Left ventricle myocardium superior (tissue), 1 donor: Measurements from ENCODE around the gene LAX1. TPM values are rescaled to one million over a fixed set of nuclear protein-coding genes. Genes with fewer than 3 reads are reported as not detected.
"Not testable (repeated sequence)": the region's sequence is repeated elsewhere in the genome, so short reads cannot be mapped to it uniquely, and the experiment has no call there.

Source experiments
- ATAC-seq: fragments of 200-7000 bp; cut with Tn5 transposase; one replicate; pipeline ENCODE4 v1.9.1; 2020; ENCODE audit warnings: mild to moderate bottlenecking, moderate library complexity
- DNase-seq: peaks from one replicate; pipeline ENCODE4 v3.0.0-alpha.2; 2020
- intact Hi-C: fragments of 100-400 bp; cut with micrococcal nuclease; formaldehyde crosslinking; loops from one replicate; pipeline ENCODE4 v1.11.0; 2022
- long read RNA-seq: library from polyadenylated mRNA; unstranded; transcript quantifications from one replicate; pipeline ENCODE4 v2.0.0, GENCODE V29; 2021
- total RNA-seq: library from RNA; stranded (reverse); fragmentation: NEBNext Ultra II Directional; extraction: Animal tissue kit (Norgen Biotek cat#: 25700); gene quantifications from one replicate; pipeline ENCODE4 v1.2.1, GENCODE V29; 2021
- donor health status: DM: no; HTN: yes; CAD: no; lungs with severe emphysema.

LAX1 gene, protein sequence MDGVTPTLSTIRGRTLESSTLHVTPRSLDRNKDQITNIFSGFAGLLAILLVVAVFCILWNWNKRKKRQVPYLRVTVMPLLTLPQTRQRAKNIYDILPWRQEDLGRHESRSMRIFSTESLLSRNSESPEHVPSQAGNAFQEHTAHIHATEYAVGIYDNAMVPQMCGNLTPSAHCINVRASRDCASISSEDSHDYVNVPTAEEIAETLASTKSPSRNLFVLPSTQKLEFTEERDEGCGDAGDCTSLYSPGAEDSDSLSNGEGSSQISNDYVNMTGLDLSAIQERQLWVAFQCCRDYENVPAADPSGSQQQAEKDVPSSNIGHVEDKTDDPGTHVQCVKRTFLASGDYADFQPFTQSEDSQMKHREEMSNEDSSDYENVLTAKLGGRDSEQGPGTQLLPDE
- total RNA-seq: 0.37 TPM
- long read RNA-seq: 0 reads

GRCh38 chr1:203765029-203765837 lies at the start of gene LAX1:
Gene LAX1, plus strand, starts transcription at chr1:203765183. Its CDS starts 383 bp downstream, at chr1:203765566.
- no peak for ATAC-seq
- intact Hi-C loops: no loop called here

GRCh38 chr1:203717120-203717519 lies 47.9 kb upstream of the LAX1 start:
- DNase-seq (no peak), ATAC-seq (no peak)
- intact Hi-C loops: no loop called here

More at GRCh38 chr1:203765029-203765837, at the start of gene LAX1:
- DNase-seq: no peak

- intact Hi-C loops: no loop called here
- DNase-seq: no peak
- no peak for ATAC-seq
Observed at GRCh38 chr1:203720242-203720641, 44.7 kb upstream of the LAX1 start.

GRCh38 chr1:203722909-203723308 lies 42.1 kb upstream of the LAX1 start:
- no peak for DNase-seq
- no peak for ATAC-seq
- intact Hi-C loops: no loop called here

DNA sequence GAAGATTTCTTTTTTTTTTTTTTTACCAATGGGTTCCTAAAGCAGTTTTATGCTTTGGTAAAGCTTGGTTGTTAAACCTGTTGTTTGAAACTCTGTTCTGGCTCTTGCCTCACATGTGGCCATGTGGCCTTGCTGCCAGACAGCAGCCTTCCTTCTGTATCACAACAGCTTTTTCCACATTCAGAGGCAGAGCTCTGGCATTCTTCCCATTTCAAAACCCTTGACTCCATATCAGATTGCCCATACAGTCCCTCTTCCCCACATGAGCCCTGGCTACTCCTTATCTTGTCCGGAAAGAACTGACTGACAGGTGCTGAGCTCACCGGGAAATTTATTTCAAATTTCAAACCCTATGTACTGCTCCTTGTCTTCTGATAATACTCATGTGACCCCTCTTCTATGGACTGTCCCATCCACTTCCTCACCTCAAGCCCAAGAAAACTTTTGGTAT lies 38.5 kb upstream of the LAX1 start:
- DNase-seq: no peak
- ATAC-seq: peak; percentile 44
- intact Hi-C loops: no loop called here

DNA sequence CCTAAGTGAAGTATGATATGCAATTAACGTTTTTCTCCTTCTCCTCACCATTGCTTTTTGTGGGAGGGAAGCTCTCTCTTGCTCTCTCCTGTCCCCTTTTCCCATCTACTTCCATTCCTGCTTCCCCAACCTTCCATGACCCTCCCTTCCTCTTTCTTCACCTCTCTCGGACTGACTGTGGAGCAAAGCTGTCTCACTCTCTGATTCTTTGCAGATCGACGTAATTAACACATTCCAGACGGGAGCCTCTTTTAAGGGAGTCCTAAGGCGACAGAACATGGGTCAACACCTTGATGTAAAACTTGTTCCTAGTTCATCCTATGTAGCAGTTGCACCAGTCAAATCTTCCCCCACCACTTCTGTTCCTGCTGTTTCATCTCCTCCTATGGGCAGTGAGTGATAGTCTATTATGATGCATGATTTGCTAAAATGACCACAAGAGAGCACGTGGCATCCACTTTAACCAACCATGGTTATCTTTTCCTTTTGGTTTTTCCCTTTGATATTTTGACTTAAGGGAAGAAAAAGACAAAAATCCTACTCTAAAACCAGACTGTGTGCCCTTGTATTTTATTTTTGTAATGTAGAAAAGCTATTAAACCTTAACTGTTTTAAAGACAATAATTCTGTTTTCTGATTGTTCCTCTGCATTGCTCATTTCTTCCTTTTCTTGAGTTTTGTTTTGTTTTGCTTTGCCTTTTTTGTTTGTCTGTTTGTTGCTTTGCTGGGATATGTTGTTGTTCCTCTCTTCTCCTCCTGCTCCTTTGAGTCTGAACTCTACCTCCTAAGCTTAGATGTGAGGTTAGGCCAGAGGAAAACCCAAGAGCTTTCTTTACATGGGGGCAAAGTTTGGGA lies 31.7 kb upstream of the LAX1 start:
- ATAC-seq (no peak), DNase-seq (no peak)
- intact Hi-C loops: no loop called here

GRCh38 chr1:203742436-203742835 lies 22.5 kb upstream of the LAX1 start:
- no peak for DNase-seq
- intact Hi-C loops: no loop called here
- ATAC-seq: no peak

DNA sequence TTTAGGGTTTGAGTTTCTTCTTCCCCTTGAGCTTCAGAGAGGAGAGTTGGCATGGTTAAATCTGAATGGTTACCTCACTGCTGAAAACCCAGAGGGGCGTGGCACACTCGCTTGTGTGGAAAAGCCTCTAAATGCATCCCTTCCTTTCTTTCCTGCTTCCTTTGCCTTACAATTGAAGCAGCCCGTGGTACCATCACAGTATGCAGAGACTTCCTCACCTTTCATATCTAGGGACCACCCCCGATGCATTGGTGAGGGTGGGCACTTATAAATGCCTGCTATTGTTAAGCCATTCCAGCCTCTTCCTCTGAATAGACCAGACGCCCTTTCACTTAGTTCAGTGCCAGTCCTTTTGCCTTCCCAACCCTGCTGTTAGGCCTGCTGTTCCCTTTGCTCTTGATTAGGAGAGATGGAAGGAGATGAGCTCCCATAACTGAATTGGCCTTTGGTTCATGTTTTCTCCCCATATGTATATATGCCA lies 21.9 kb upstream of the LAX1 start:
- intact Hi-C loops: no loop called here
- DNase-seq: peak; percentile 36
- peak; percentile 43 for ATAC-seq

- ATAC-seq: peak; percentile 89
- intact Hi-C loops: no loop called here
- DNase-seq: peak; percentile 63
Observed at GRCh38 chr1:203744075-203744972, 20.7 kb upstream of the LAX1 start.

DNA sequence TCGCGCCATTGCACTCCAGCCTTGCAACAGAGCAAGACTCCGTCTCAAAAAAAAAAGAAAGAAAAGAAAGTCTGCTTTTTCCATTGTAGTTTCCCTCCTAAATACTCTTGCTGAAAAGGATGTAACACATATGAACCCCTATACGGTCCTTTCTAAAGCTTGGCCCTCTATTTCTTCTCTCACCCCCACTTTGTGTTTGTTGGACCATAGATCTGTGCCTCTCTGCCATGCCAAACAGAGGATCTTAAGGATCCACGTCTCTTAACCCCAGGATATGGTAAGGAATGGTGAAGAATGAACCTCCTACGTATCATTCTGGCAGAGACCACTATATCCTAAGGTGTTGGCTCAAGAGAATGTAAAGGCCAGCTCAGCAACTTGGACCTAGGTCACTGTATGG lies 18.7 kb upstream of the LAX1 start:
- ATAC-seq (no peak), DNase-seq (no peak)
- intact Hi-C loops: no loop called here

DNA sequence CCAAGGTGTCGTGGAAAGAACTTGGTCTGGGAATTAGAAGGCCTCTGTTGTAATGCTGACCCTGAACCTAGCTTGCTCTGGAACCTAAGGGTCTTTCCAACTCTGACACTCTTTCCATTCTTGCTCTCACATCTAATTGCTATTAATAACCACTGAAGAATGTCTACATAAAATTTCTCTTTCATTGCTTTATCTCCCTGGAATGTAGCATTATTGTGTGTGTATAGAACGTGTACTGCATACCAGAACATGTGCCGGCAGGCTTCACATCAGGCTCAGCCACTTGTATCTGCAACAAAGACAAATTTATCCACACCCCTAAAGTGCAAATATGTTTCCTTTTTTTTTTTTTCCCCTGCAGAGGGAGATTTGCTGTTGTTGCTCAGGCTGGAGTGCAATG lies 13.9 kb upstream of the LAX1 start:
- intact Hi-C loops: no loop called here
- ATAC-seq (no peak), DNase-seq (no peak)

DNA sequence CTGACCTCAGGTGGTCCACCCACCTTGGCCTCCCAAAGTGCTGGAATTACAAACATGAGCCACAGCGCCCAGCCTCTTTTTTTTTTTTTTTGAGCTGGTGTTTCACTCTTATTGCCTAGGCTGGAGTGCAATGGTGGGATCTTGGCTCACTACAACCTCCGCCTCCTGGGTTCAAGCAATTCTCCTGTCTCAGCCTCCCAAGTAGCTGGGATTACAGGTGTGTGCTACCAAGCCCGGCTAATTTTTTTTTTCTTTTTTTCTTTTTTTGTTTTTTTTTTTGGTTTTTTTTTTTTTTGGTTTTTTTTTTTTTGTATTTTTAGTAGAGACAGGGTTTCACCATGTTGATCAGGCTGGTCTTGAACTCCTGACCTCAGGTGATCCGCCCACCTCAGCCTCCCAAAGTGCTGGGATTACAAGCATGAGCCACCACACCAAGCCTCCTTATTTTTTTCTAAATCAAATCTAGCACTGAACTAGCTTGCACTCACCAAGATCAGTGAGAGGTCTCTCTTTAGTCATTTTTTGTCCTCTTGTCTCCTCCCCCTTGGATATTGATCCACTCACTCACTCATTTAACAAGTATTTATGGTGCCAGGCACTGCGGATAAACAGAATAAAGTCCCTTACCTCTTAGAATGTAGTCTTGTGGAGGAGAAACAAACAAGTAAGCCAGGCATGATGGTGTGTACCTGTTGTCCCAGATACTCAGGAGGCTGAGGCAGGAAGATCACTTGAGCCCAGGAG lies 13.2 kb upstream of the LAX1 start:
- ATAC-seq, intact Hi-C loops, DNase-seq: not testable (repeated sequence)

GRCh38 chr1:203754455-203754864 lies 10.5 kb upstream of the LAX1 start:
- intact Hi-C loops: no loop called here
- DNase-seq (no peak), ATAC-seq (no peak)

DNA sequence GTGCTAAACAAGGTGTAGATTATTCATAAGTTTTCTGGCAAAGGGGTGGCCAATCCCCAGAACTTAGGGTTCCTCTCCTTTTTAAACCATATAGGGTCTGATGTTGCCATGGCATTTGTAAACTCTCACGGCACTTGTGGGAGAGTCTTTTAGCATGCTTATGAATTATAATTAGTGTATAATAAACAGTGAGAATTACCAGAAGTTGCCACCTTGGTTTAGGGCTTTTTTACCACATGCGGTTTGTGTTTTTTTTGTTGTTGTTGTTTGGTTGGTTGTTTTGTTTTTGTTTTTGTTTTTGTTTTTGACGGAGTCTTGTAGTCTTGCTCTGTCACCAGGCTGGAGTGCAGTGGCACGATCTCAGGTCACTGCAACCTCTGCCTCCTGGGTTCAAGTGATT lies 8.9 kb upstream of the LAX1 start:
- intact Hi-C loops: no loop called here

DNA sequence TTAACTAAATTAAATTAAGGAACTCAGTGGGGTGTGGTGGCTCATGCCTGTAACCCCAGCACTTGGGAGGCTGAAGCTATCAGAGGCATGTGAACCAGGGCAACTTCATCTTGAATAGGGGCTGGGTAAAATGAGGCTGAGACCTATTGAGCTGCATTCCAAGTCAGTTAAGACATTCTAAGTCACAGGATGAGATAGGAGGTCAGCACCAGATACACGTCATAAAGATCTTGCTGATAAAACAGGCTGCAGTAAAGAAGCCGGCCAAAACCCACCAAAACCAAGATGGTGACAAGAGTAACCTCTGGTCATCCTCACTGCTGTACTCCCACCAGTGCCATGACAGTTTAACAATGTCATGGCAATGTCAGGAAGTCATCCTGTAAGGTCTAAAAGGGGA lies 6.2 kb upstream of the LAX1 start:
- intact Hi-C loops, ATAC-seq, DNase-seq: not testable (repeated sequence)

More for the DNA sequence above, 8.9 kb upstream of the LAX1 start:
- ATAC-seq: no peak
- DNase-seq: no peak

DNA sequence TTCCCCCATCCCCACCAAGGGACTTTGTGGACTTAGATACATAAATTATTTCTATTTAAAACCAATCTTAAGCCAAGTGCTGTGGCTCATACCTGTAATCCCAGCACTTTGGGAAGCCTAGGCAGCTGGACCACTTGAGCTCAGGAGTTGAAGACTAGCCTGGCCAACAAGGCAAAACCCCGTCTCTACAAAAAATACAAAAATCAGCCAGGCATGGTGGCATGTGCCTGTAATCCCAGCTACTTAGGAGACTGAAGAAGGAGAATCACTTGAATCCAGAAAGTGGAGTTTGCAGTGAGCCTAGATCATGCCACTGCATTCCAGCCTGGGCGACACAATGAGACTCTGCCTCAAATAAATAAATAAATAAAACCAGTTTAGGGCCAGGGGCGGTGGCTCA lies 4.5 kb upstream of the LAX1 start:
- ATAC-seq (no peak), DNase-seq (no peak)
- intact Hi-C loops: no loop called here

- ATAC-seq, DNase-seq, intact Hi-C loops: not testable (repeated sequence)
Observed at GRCh38 chr1:203761958-203762357, 3.0 kb upstream of the LAX1 start.

DNA sequence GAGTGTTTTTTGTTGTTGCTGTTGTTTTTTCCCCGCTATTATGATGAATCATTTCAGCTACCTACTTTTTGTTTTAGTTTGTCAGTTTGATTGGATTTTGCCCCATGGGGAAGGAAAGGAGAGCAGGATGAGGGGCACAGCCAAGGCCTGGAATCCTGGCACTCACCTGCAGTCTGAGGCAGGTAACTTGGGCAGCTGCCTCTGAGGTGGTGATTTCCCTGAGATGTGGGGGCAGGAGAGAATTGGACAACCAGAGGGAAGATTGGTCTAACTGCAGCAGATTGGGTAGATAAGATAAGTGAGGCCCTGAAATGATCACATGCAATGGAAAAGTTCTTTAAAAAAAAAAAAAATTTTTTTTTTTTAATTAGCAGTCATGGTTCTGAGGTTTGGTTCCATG lies 1.5 kb upstream of the LAX1 start:
- DNase-seq (no peak), ATAC-seq (no peak)
- intact Hi-C loops: no loop called here
